Breast epithelium (tissue), 3 donors: ENCODE data around the gene ST8SIA3.

Source experiments
- POLR2AphosphoS5 ChIP-seq, 3 donors: sonication (generic); formaldehyde crosslinking; IDR thresholded peaks; one replicate each; pipeline ENCODE4 v1.6.1; 2017; ENCODE audit warnings: antibody characterized with exemption in 3 of 3
- TF ChIP-seq, protein P1 (sequence below), 3 donors: fragments of 450-650 bp; IDR thresholded peaks; one replicate each; pipeline ENCODE4 v1.5.1; 2016 to 2017; ENCODE audit warnings: antibody characterized with exemption in 3 of 3, mild to moderate bottlenecking in 3 of 3, moderate library complexity in 3 of 3

DNA sequence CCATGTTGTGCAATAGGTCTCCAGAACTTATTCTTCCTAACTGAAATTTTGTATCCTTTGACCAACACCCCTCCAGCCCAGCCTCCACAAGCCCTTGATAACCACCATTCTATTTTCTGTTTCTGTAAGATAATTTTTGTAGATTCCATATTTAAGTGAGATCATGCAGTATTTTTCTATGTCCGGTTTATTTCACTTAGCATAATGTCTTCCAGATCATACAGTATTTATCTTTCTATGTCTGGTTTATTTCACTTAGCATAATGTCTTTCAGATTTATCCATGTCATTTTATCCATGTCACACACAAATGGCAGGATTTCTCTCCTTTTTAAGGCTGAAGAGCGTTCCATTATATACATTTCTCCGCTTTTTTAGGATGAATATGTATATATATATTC is 58.4 kb downstream of the ST8SIA3 start:
- TF ChIP-seq, protein P1, sequence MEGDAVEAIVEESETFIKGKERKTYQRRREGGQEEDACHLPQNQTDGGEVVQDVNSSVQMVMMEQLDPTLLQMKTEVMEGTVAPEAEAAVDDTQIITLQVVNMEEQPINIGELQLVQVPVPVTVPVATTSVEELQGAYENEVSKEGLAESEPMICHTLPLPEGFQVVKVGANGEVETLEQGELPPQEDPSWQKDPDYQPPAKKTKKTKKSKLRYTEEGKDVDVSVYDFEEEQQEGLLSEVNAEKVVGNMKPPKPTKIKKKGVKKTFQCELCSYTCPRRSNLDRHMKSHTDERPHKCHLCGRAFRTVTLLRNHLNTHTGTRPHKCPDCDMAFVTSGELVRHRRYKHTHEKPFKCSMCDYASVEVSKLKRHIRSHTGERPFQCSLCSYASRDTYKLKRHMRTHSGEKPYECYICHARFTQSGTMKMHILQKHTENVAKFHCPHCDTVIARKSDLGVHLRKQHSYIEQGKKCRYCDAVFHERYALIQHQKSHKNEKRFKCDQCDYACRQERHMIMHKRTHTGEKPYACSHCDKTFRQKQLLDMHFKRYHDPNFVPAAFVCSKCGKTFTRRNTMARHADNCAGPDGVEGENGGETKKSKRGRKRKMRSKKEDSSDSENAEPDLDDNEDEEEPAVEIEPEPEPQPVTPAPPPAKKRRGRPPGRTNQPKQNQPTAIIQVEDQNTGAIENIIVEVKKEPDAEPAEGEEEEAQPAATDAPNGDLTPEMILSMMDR (IDR thresholded peaks at IDR 0.05): no peak
- no peak for TF ChIP-seq POLR2AphosphoS5 (IDR thresholded peaks at IDR 0.05)
